ENCODE data around the gene SARDH.
A peak's percentile ranks its signal among the peaks of the same experiment; 100 is the strongest.
"Not testable (repeated sequence)": the region's sequence is repeated elsewhere in the genome, so short reads cannot be mapped to it uniquely, and the experiment has no call there.

Gene SARDH

GRCh38 chr9:133641861-133642595, 96.1 kb downstream of the SARDH start:
- no peak for DNase-seq

- no peak for DNase-seq
Observed at GRCh38 chr9:133641396-133641655, 96.8 kb downstream of the SARDH start.

GRCh38 chr9:133640580-133641395, 97.4 kb downstream of the SARDH start:
- DNase-seq, result no peak

DNA sequence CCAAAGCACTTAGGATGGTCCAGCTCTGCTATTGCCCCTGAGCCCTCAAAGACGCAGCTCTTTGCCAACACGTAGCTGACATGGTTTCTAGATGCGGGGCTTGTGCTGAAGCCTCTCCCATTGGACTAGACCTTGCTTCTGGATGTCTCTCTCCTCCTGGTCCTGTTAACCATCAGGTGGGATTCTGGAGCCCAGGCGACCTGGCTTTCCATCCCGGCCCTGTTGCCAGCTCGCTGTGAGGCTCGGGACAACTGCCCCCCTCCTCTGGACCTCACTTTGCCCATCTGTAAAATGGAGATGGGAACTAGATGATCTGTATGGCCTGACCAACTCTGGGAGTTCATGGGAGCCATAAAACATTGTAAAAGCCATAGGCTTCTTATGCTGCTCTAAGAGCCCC, 98.0 kb downstream of the SARDH start:
- no peak for DNase-seq

DNA sequence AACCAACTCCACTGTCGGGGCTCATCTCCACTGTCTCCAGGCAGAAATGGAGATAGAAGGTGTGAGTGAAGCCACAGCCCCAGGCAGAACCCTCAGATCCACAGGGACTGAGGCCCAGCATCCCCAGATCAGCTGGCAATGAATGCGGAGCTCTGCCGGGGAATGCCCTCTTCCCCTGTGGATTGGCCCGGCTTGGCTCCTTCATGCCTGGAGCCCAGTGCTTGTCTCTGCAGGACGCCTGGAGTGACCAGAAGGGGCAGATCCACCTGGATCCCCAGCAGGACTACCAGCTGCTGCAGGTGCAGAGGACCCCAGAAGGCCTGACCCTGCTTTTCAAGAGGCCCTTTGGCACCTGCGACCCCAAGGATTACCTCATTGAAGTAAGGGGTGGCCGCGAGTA, 98.5 kb downstream of the SARDH start:
- DNase-seq, result no peak

DNA sequence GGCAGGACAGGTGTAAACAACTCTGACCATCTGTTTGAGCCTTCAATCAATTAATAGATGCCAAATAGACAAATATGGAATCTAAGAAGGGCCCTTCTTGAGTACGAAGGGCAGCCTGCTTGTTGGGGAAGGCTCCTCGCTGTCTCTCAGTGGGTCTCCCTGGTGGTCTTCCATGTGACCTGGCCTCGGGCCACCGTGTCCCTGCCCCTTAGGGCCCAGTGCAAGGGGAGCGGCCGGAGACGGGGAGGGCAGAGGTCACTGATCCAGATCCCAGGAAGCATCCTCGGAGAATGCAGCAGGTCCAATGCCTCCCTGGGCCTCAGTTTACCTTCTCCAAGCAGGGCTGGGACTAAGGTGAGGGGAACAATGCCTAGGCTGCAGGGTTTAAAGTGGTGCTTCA, 99.4 kb downstream of the SARDH start:
- DNase-seq, result no peak

GRCh38 chr9:133638076-133638475, 100.1 kb downstream of the SARDH start:
- no peak for DNase-seq

DNA sequence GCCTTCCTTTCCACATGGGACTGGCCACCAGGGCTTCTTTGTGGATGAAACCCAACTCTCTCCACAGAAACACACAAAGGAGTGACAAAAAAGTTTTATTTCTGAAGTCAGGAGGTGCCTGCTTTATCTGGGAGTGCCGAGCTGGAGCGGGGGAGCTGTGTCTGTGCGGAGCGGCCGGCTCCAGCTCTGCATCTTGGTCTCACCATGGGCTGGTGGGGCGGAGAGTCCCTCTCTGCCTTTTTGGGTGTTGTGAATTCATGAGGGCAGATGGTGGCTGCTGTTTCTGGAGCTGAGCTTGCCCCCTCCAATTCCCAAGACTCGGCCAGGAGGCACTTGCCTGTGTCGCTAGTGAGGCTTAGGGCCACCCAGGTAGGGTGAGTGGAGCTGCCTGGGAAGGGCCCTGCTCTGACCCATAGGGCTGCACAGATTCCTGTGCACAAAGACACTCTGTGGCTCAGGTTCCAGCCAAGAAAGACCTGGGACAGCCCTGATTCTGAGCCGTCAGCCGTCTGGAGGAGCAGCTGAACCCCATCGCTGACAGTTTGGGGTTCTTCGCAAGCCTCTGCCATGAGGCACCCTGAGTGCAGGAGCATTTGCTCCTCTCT, 100.6 kb downstream of the SARDH start:
- no peak for DNase-seq

DNA sequence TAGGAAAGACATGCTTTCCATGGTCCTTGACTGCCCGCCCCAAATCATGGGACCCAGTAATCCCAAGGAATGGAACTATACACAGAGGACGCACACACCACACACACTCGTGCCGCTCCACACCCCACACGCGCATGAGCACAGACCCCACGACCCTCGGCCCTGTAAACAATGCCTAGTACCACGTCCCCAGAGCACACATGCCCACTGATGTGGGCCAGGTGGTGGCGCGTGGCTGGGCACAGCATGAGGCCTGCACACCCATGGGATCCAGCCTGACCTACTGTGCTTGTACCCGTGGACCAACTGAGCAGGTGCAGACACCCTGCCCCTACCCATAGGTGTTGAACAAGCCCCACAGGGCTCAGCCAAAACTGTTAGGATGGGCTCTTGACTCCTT, 101.2 kb downstream of the SARDH start:
- no peak for DNase-seq

DNA sequence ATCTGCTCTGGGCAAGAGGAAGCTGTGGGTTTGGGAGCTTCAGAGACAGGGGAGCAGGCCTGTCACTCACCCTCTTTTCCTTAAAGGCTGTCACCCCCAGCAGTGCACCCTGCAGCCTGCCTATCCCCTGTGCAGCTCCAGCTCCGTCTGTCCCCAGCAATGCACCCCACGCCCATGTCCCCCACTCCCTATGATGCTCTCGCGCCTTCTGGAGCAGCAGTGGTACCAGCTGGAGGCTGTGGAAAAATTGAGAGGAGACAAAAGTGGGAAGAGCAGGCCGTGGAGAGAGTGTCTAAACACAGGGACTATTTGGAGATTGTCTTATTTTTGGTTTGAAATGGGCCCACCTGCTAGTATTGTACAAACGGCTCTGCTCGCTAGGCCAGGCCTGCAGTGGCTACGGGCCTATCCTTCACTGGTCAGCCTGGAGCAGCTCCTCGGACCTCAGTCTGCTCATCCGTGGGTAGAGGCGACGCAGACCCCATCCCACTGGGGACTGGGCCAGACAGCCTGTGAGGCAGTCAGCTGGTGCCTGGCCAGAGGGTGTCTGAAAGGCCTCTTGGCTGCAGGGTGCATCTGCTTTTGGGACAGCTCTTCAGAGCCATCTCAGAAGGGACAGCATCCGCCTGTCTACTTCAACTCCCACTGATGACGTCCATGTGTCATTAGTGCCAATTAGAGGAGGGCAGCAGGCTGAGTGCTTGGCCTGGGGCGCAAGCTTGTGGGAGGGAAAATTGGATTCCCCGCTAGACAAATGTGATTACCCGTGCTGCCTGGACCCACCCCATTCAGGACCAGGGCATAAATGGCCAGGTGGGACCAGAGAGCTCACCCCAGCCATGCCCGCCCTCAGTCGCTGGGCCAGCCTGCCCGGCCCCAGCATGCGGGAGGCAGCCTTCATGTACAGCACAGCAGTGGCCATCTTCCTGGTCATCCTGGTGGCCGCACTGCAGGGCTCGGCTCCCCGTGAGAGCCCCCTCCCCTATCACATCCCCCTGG, 102.3 kb downstream of the SARDH start, which contains the start of gene DBH:
TSS of gene DBH (plus strand) at position 831 of the 999 bp plus-strand sequence. CDS start at position 840, 9 bp downstream.
- DNase-seq, result no peak

GRCh38 chr9:133635098-133635497, 103.1 kb downstream of the SARDH start:
- no peak for DNase-seq

- DNase-seq, result peak; percentile 67
Observed at GRCh38 chr9:133634081-133634691, 104.0 kb downstream of the SARDH start.

DNA sequence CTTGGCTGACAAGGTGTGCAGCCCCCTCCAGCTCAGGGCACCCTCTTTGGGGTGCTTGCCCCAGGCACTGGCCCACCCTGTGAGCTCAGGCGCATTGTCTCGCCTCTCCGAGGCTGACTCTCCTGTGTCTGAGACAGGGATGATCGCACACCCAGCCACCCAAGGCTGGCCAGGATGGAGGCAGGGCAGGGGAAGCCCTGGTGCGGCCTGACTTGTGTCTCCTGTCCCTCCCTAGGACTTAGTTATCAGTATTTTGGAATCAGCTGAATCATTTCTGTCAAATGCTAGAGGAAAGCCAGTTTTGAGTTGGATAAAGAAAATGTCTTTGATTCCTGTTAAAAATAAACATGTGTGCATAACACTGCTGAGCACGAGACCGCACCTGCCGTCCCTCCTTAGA, 104.5 kb downstream of the SARDH start:
- DNase-seq, result no peak

- DNase-seq, result peak; percentile 57
Observed at GRCh38 chr9:133632806-133633680, 105.1 kb downstream of the SARDH start.

DNA sequence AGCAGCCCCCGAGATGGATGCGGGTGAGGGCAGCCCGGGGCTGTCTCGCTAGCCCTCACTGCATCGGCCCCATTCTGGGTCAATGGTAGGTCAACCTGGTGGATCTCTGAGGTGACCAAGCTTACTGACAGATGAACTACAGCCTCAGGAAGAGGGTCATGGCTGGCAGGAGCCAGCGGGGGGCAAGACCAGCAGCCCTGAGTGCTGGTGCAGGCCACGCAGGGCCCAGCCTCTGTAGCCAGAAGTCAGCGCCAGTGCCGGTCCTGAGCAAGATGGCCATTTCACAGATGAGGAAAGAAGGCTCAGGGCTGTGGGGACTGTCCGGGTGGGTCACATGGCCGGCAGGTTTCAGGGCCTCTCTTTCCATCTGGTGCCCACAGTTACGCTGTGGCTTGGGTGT, 107.0 kb downstream of the SARDH start:
- no peak for DNase-seq

DNA sequence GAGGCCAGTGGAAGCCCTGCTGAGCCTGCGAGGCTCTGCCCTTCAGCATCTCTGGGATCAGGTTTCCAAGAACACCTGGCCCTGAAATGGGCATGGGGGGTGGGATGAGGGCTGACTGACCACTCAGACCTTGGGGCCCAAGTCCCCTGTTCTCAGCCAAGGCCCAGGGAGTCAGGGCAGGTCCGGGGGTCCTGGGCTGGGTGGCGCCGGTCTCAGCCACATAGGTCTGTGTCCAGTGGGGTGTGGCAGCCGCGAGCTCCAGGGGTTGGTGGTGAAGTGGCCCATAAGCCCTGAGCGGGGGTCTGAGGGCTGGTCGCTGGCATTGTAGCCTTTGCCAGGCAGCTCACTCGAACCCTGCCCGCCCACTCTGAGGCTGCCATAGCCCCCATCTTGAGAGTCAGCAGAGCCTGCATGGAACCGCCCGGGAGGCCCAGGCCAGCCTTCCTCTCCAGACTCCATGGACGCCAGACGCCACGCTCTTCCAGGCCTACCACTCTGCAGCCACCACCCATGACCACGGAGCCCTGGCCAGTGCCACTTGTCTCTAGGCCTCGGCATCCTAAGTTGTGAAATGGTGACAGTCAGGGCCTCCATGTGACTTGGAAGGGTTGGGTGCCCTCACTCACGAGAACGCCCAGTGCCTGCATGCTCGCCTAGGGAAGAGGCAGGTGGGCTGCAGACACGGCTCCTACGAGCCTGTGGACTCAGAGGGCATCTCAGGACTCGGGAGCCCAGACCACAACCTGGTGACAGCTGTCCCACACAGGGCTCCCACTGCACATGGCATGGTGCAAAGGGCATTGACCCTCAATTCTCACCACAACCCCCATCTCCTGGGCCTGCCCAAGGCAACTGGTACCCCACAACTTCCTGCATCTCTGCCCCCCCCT, 108.7 kb downstream of the SARDH start:
- DNase-seq, result no peak

GRCh38 chr9:133628766-133629165, 109.4 kb downstream of the SARDH start:
- no peak for DNase-seq

- DNase-seq, result no peak
Observed at GRCh38 chr9:133627341-133627740, 110.8 kb downstream of the SARDH start.

- not testable (repeated sequence) for DNase-seq
Observed at GRCh38 chr9:133626008-133626407, 112.1 kb downstream of the SARDH start.

GRCh38 chr9:133622555-133622954, 115.6 kb downstream of the SARDH start:
- DNase-seq, result no peak

Measured in NCI-H1092 treated with DMSO at 0.1 percent for 48 hours (cell line).